ENCODE results near the gene FDXR. TPM values are rescaled to one million over a fixed set of nuclear protein-coding genes. Genes with fewer than 3 reads are reported as not detected.

The FDXR gene
- total RNA-seq, 1 donor from 2014 or later: 5.5 TPM

DNA sequence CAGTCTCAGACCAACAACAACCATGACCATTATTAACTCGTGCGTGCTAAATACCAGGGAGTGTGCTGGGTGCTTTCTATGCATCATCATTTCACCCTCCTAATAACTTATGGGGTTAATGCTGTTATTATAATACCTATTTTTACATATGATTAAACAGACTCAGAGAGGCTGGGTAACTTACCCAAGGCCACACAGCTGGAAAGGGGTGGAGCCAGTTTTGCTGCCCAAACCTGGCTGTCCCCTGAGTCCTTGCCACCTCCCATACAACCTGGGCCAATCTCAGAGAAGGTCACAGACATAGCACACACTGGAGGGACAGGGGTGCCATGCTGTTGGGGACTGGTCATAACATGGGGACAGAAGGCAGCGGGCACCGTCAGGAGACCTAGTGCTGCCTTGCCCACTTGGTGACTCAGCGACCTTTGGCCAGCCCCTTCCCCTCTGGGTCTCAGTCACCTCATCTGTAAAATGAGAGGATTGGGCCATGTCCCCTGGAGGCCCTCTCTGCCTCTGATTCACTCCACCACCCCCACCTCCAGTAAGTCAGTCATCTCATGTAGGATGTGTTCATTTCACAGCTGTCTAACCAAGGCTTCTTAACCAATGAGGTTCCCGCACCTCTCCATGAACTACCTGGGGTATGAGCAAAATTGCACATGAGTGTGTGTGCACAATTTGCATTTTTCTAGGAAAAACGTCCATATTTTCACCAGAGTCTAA, 32.1 kb upstream of the FDXR start:
- no peaks in the 10 kb centered on the region for H3K9me3 Mint-ChIP-seq
- H3K27ac Mint-ChIP-seq: no peak overlapping the region
- DNase-seq (no peak), ATAC-seq (ENCODE audit: low read depth) (no peak)
- H3K4me3 Mint-ChIP-seq: no peak overlapping the region
- ChIA-PET CTCF (no interaction called here), POLR2A (no interaction called here)
- intact Hi-C loops (cut with micrococcal nuclease): loop anchor here (5.0 kb wide), 1 partner anchor 32 kb away; the partner anchor contains the start of gene OTOP3
- TF ChIP-seq, protein P1, sequence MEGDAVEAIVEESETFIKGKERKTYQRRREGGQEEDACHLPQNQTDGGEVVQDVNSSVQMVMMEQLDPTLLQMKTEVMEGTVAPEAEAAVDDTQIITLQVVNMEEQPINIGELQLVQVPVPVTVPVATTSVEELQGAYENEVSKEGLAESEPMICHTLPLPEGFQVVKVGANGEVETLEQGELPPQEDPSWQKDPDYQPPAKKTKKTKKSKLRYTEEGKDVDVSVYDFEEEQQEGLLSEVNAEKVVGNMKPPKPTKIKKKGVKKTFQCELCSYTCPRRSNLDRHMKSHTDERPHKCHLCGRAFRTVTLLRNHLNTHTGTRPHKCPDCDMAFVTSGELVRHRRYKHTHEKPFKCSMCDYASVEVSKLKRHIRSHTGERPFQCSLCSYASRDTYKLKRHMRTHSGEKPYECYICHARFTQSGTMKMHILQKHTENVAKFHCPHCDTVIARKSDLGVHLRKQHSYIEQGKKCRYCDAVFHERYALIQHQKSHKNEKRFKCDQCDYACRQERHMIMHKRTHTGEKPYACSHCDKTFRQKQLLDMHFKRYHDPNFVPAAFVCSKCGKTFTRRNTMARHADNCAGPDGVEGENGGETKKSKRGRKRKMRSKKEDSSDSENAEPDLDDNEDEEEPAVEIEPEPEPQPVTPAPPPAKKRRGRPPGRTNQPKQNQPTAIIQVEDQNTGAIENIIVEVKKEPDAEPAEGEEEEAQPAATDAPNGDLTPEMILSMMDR (IDR thresholded peaks at IDR 0.05): no peak
- H3K4me1 Mint-ChIP-seq: no peaks in the 10 kb centered on the region
- no peaks in the 10 kb centered on the region for H3K36me3 Mint-ChIP-seq (ENCODE audit: low read depth)
- H3K27me3 Mint-ChIP-seq: peaks cover 35% of the 10 kb centered on the region

DNA sequence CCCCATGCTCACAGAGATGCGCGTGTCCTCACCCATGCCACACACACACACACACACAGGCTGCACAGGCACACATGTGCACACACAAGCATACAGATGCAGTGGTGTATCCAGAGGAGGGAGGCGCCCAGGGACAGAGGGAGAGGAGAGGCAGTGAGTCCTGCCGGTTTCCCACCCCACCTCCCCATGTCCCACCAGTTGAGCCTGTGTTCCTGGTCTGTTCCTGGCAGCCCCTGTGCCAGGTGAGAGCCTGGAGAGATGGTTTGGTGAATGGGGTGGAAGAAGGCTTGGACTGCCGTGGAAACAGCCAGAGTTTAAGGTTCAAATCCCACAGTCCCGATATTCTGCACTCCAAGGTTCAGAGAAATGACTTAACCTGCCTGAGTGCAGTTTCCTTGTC, 30.9 kb upstream of the FDXR start:
- ChIA-PET CTCF (no interaction called here), POLR2A (no interaction called here)
- ATAC-seq (ENCODE audit: low read depth) (no peak), DNase-seq (no peak)
- intact Hi-C loops (cut with micrococcal nuclease): loop anchor here (5.0 kb wide), 1 partner anchor 34 kb away; the partner anchor contains the start of gene OTOP3
- no peak overlapping the region for H3K4me3 Mint-ChIP-seq
- no peaks in the 10 kb centered on the region for H3K4me1 Mint-ChIP-seq
- H3K27ac Mint-ChIP-seq: no peak overlapping the region
- TF ChIP-seq, protein P1 (IDR thresholded peaks at IDR 0.05): no peak
- peaks cover 40% of the 10 kb centered on the region for H3K27me3 Mint-ChIP-seq
- no peaks in the 10 kb centered on the region for H3K9me3 Mint-ChIP-seq
- no peaks in the 10 kb centered on the region for H3K36me3 Mint-ChIP-seq (ENCODE audit: low read depth)

DNA sequence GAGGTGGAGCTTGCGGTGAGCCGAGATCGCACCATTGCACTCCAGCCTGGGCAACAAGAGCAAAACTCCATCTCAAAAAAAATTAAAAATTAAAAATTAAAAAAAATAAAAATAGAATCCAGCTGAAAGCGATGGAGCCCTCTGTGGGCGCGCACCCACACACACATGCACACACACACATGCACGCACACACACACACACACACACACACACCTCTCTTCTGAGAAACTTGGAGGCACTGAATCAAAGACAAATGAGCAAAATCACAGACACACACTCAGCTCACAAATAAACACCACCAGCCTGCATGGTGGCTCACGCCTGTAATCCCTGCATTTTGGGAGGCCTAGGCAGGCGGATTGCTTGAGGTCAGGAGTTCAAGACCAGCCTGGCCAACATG, 30.2 kb upstream of the FDXR start:
- TF ChIP-seq, protein P1 (IDR thresholded peaks at IDR 0.05): no peak
- no peaks in the 10 kb centered on the region for H3K9me3 Mint-ChIP-seq
- intact Hi-C loops (cut with micrococcal nuclease): loop anchor here (5.0 kb wide), 1 partner anchor 34 kb away; the partner anchor contains the start of gene OTOP3
- CTCF ChIA-PET: no interaction called here
- POLR2A ChIA-PET: no interaction called here
- H3K36me3 Mint-ChIP-seq (ENCODE audit: low read depth): no peaks in the 10 kb centered on the region
- H3K4me3 Mint-ChIP-seq: no peak overlapping the region
- no peaks in the 10 kb centered on the region for H3K4me1 Mint-ChIP-seq
- peaks cover 40% of the 10 kb centered on the region for H3K27me3 Mint-ChIP-seq
- H3K27ac Mint-ChIP-seq: no peak overlapping the region
- DNase-seq: no peak
- no peak for ATAC-seq (ENCODE audit: low read depth)

DNA sequence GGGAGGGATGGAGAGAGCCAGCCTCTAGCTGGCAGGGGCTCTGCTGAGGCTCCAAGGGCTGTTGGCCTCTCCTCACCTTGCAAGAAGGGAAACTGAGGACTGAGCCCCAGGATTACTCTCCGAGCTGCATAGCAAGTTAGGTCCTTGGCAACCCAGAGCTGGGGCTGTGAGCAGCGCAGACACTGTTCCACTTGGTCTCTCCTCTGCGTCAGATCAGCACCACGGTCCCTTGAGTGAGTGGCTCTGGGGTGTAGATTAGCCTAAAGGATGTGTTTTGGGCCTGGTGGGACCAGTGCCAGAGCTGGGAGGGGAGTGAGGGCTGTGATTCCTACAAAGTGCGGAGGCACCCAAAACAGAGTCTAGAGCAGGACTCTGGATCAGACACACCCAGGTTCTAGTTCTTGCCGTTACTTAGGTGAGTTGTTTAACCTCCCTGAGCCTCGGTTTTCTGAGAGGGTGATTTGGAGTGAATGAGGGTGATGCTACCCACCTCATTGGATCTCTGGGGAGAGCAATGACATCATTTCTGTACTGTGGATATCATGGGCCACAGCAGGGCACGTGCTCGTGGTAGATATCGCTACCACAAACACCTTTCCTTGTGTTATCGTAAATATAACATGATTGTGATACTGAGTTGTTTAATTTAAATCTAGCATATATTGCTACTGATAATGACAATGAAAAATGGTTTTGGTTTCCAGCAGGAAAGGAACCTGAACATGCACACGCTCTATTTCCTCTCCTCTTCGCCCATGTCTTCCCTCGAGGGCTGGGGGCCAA, 28.8 kb upstream of the FDXR start:
- Mint-ChIP-seq H3K27ac (no peak overlapping the region), H3K4me1 (no peaks in the 10 kb centered on the region), H3K9me3 (no peaks in the 10 kb centered on the region), H3K4me3 (no peak overlapping the region), H3K27me3 (peaks cover 39% of the 10 kb centered on the region), H3K36me3 (ENCODE audit: low read depth) (no peaks in the 10 kb centered on the region)
- intact Hi-C loops (cut with micrococcal nuclease): loop anchor here (5.0 kb wide), 1 partner anchor 36 kb away; the partner anchor contains the start of gene OTOP3
- DNase-seq (no peak), ATAC-seq (ENCODE audit: low read depth) (no peak)
- POLR2A ChIA-PET: no interaction called here
- TF ChIP-seq, protein P1 (IDR thresholded peaks at IDR 0.05): no peak
- CTCF ChIA-PET: no interaction called here

DNA sequence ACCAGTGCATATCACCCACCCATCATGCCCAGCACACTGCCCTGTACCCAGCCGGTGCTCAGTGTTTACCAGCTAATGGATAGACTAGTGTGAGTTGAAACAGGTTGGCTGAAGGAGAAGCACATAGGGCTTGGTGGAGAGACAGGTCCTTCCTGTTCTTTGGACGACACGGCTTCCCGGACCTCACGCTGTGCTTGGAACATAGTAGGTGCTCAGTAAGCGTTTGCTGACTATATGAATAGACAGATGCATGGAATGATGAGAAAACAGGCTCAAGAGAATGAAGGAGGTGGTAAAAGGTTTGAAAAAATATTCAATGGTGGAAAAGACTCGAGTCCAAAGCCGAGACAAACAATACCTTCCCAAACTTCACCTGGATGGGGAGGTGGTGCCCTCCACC, 27.4 kb upstream of the FDXR start:
- Mint-ChIP-seq H3K4me3 (no peak overlapping the region), H3K27me3 (peaks cover 37% of the 10 kb centered on the region), H3K4me1 (no peaks in the 10 kb centered on the region), H3K9me3 (no peaks in the 10 kb centered on the region), H3K27ac (no peak overlapping the region), H3K36me3 (ENCODE audit: low read depth) (no peaks in the 10 kb centered on the region)
- TF ChIP-seq, protein P1 (IDR thresholded peaks at IDR 0.05): no peak
- DNase-seq (no peak), ATAC-seq (ENCODE audit: low read depth) (no peak)
- CTCF ChIA-PET: no interaction called here
- intact Hi-C loops (cut with micrococcal nuclease): loop anchor here (5.0 kb wide), 1 partner anchor 37 kb away; the partner anchor contains the start of gene OTOP3
- POLR2A ChIA-PET: no interaction called here

Data from activated B cell treated with CpG ODN at 0.5 μM for 24 hours (primary cell).